ENCODE data around the gene ZNF724. TPM values are rescaled to one million over a fixed set of nuclear protein-coding genes. Genes with fewer than 3 reads are reported as not detected.

ZNF724 gene
- total RNA-seq, 1 donor from 2014 or later: 6.1 TPM

DNA sequence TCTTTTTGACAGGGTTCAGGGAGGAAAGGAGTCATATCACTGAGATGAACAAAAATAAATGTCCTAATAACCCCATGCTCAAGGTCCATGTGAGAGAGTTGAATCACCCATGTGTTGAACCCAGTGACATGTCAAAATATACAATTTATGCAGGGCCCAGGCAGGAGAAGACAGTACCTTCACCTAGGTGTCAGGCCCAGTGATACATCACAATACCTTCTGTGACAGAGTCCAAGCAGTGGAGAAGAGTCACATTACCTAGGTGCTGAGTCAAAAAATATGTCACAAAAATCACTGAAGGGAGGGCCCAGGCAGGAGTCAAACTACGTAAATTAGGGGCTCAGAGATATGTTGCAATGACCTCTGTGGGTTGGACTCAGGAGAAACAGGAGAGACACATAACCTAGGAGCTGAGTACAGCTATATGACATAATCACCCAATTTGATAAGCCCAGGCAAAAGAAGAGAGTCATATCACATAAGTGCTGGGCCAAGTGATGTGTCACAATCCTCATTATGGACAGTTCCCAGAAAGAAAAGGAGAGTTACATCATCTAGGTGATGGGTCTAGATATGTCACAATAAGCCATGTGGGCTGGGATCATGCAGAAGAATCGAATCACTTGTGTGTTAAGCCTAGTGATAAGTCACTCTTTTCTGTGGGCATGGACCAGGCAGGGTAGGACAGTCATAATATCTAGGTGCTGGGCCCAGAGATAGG, 13.8 kb upstream of the ZNF724 start:
- H4K20me1 ChIP-seq (ENCODE audit: insufficient read depth, low read length): no peaks in the 10 kb centered on the region
- peaks cover 2% of the 10 kb centered on the region for H3K9me3 Mint-ChIP-seq (ENCODE audit: unreplicated experiment)
- H3K4me1 Mint-ChIP-seq (ENCODE audit: low read depth, unreplicated experiment): no peaks in the 10 kb centered on the region
- H3K79me2 ChIP-seq (ENCODE audit: insufficient read depth, low read length): no peaks in the 10 kb centered on the region
- TF ChIP-seq EZH2 (IDR thresholded peaks at IDR 0.05; ENCODE audit: insufficient read depth, low read length): no peak
- DNase-seq (ENCODE audit: low read depth) (no peak), FAIRE-seq (no peak)
- H2AFZ ChIP-seq (ENCODE audit: low read depth, low read length): no peak overlapping the region
- no peak overlapping the region for H3K9ac ChIP-seq (ENCODE audit: low read length)
- peaks cover 21% of the 10 kb centered on the region for H3K36me3 Mint-ChIP-seq (ENCODE audit: low read depth, unreplicated experiment)
- H3K4me3 Mint-ChIP-seq (ENCODE audit: unreplicated experiment): no peak overlapping the region
- no peaks in the 10 kb centered on the region for H3K27me3 ChIP-seq (ENCODE audit: insufficient read depth, low read length)
- no peaks in the 10 kb centered on the region for H3K4me1 ChIP-seq (ENCODE audit: insufficient read depth, low read length)
- H3K4me2 ChIP-seq (ENCODE audit: low read length): no peak overlapping the region
- H3K9me3 ChIP-seq (ENCODE audit: insufficient read depth, low read depth, low read length): no peaks in the 10 kb centered on the region
- H3K36me3 ChIP-seq (ENCODE audit: insufficient read depth, low read length): peaks cover 6% of the 10 kb centered on the region
- no peak overlapping the region for H3K27ac ChIP-seq (ENCODE audit: low read depth, low read length)
- H3K27ac Mint-ChIP-seq (ENCODE audit: unreplicated experiment): no peak overlapping the region
- no peak overlapping the region for H3K4me3 ChIP-seq (ENCODE audit: insufficient read depth, low read depth, low read length)
- H3K27me3 Mint-ChIP-seq (ENCODE audit: low read depth, unreplicated experiment): no peaks in the 10 kb centered on the region

DNA sequence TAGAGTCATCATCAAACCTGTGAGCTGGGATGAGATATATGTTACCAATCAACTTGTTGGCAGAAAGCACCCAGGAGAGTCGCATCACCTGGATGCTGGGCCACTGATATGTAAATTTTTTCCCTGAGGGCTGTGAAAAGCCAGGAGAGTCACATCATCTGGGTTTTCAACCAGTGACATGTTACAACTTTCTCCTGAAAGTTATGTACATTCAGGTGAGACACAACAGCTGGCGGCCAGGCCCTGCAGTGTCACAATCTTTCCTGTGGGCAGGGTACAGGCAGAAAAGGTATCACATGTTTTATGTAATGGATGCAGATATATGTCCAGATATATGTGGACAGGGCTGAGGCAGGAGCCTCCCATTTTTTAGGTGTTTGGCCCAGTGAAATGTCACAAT, 13.2 kb upstream of the ZNF724 start:
- H3K27me3 Mint-ChIP-seq (ENCODE audit: low read depth, unreplicated experiment): no peaks in the 10 kb centered on the region
- no peak overlapping the region for H3K27ac ChIP-seq (ENCODE audit: low read depth, low read length)
- FAIRE-seq (no peak), DNase-seq (ENCODE audit: low read depth) (no peak)
- H2AFZ ChIP-seq (ENCODE audit: low read depth, low read length): no peak overlapping the region
- H3K36me3 ChIP-seq (ENCODE audit: insufficient read depth, low read length): peaks cover 6% of the 10 kb centered on the region
- no peaks in the 10 kb centered on the region for H3K9me3 ChIP-seq (ENCODE audit: insufficient read depth, low read depth, low read length)
- TF ChIP-seq, protein P1, sequence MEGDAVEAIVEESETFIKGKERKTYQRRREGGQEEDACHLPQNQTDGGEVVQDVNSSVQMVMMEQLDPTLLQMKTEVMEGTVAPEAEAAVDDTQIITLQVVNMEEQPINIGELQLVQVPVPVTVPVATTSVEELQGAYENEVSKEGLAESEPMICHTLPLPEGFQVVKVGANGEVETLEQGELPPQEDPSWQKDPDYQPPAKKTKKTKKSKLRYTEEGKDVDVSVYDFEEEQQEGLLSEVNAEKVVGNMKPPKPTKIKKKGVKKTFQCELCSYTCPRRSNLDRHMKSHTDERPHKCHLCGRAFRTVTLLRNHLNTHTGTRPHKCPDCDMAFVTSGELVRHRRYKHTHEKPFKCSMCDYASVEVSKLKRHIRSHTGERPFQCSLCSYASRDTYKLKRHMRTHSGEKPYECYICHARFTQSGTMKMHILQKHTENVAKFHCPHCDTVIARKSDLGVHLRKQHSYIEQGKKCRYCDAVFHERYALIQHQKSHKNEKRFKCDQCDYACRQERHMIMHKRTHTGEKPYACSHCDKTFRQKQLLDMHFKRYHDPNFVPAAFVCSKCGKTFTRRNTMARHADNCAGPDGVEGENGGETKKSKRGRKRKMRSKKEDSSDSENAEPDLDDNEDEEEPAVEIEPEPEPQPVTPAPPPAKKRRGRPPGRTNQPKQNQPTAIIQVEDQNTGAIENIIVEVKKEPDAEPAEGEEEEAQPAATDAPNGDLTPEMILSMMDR (IDR thresholded peaks at IDR 0.05; ENCODE audit: insufficient read depth, low read depth, low read length): no peak
- no peak for TF ChIP-seq EZH2 (IDR thresholded peaks at IDR 0.05; ENCODE audit: insufficient read depth, low read length)
- no peak overlapping the region for H3K27ac Mint-ChIP-seq (ENCODE audit: unreplicated experiment)
- H3K27me3 ChIP-seq (ENCODE audit: insufficient read depth, low read length): no peaks in the 10 kb centered on the region
- no peaks in the 10 kb centered on the region for H3K4me1 Mint-ChIP-seq (ENCODE audit: low read depth, unreplicated experiment)
- H3K79me2 ChIP-seq (ENCODE audit: insufficient read depth, low read length): no peaks in the 10 kb centered on the region
- H4K20me1 ChIP-seq (ENCODE audit: insufficient read depth, low read length): no peaks in the 10 kb centered on the region
- peaks cover 8% of the 10 kb centered on the region for H3K9me3 Mint-ChIP-seq (ENCODE audit: unreplicated experiment)
- H3K4me2 ChIP-seq (ENCODE audit: low read length): no peak overlapping the region
- H3K36me3 Mint-ChIP-seq (ENCODE audit: low read depth, unreplicated experiment): peaks cover 22% of the 10 kb centered on the region
- H3K9ac ChIP-seq (ENCODE audit: low read length): no peak overlapping the region
- no peak overlapping the region for H3K4me3 ChIP-seq (ENCODE audit: insufficient read depth, low read depth, low read length)
- no peaks in the 10 kb centered on the region for H3K4me1 ChIP-seq (ENCODE audit: insufficient read depth, low read length)
- no peak overlapping the region for H3K4me3 Mint-ChIP-seq (ENCODE audit: unreplicated experiment)

DNA sequence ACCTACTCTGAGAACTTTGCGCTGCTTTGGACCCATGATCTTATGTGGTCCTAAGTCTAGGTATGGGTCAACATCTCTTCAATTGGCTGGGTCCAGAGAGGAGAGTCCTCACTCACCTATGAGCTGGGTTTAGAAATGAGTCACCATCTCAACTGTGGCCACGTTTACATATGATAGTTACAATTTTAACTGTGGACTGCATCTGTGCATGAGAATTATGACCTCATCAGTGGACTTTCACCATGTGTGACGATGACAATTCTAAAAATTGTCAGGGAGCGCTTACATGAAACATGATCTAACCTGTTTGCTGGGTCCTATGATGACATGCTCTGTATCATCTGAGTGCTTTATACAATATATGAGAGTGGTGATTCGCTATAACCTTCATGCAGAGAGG, 12.7 kb upstream of the ZNF724 start:
- no peaks in the 10 kb centered on the region for H3K4me1 Mint-ChIP-seq (ENCODE audit: low read depth, unreplicated experiment)
- Histone ChIP-seq H2AFZ (ENCODE audit: low read depth, low read length) (no peak overlapping the region), H3K27me3 (ENCODE audit: insufficient read depth, low read length) (no peaks in the 10 kb centered on the region), H4K20me1 (ENCODE audit: insufficient read depth, low read length) (no peaks in the 10 kb centered on the region), H3K4me1 (ENCODE audit: insufficient read depth, low read length) (no peaks in the 10 kb centered on the region), H3K36me3 (ENCODE audit: insufficient read depth, low read length) (peaks cover 6% of the 10 kb centered on the region), H3K79me2 (ENCODE audit: insufficient read depth, low read length) (no peaks in the 10 kb centered on the region), H3K9me3 (ENCODE audit: insufficient read depth, low read depth, low read length) (no peaks in the 10 kb centered on the region), H3K4me3 (ENCODE audit: insufficient read depth, low read depth, low read length) (no peak overlapping the region), H3K9ac (ENCODE audit: low read length) (no peak overlapping the region), H3K4me2 (ENCODE audit: low read length) (no peak overlapping the region), H3K27ac (ENCODE audit: low read depth, low read length) (no peak overlapping the region)
- no peak for FAIRE-seq
- no peak overlapping the region for H3K4me3 Mint-ChIP-seq (ENCODE audit: unreplicated experiment)
- no peaks in the 10 kb centered on the region for H3K27me3 Mint-ChIP-seq (ENCODE audit: low read depth, unreplicated experiment)
- no peak for DNase-seq (ENCODE audit: low read depth)
- H3K27ac Mint-ChIP-seq (ENCODE audit: unreplicated experiment): no peak overlapping the region
- TF ChIP-seq, protein P1 (IDR thresholded peaks at IDR 0.05; ENCODE audit: insufficient read depth, low read depth, low read length): no peak
- TF ChIP-seq EZH2 (IDR thresholded peaks at IDR 0.05; ENCODE audit: insufficient read depth, low read length): no peak
- H3K36me3 Mint-ChIP-seq (ENCODE audit: low read depth, unreplicated experiment): peaks cover 22% of the 10 kb centered on the region
- H3K9me3 Mint-ChIP-seq (ENCODE audit: unreplicated experiment): peaks cover 8% of the 10 kb centered on the region

Measured in astrocyte (in vitro differentiated cells and primary cell).